Type B pancreatic cell (in vitro differentiated cells): ENCODE results near the gene AP3S1. TPM values are rescaled to one million over a fixed set of nuclear protein-coding genes. Genes with fewer than 3 reads are reported as not detected.

Source experiments
- DNase-seq: peaks from one replicate; pipeline ENCODE4 v3.0.0; 2021; ENCODE audit warnings: mixed read lengths; ENCODE audit not compliant: unreplicated experiment; ENCODE audit errors: extremely low spot score
- H3K27ac Mint-ChIP-seq: 2 replicates; pipeline ENCODE4 v1.8.0; 2021; ENCODE audit warnings: mild to moderate bottlenecking, mixed read lengths
- H3K27me3 Mint-ChIP-seq: 2 replicates; pipeline ENCODE4 v1.8.0; 2021; ENCODE audit warnings: mixed read lengths
- H3K36me3 Mint-ChIP-seq: 2 replicates; pipeline ENCODE4 v1.8.0; 2021; ENCODE audit warnings: mixed read lengths
- H3K4me1 Mint-ChIP-seq: one replicate; pipeline ENCODE4 v1.8.0; 2021; ENCODE audit warnings: mixed read lengths; ENCODE audit not compliant: unreplicated experiment
- H3K4me3 Mint-ChIP-seq: 2 replicates; pipeline ENCODE4 v1.8.0; 2021; ENCODE audit warnings: mild to moderate bottlenecking, mixed read lengths
- H3K9me3 Mint-ChIP-seq: 2 replicates; pipeline ENCODE4 v1.8.0; 2021; ENCODE audit warnings: mixed read lengths
- total RNA-seq: library from RNA; stranded (reverse); gene quantifications from 2 replicates; pipeline ENCODE4 v1.2.1, GENCODE V29; 2021; ENCODE audit warnings: low replicate concordance
- TF ChIP-seq, protein P1 (sequence below): fragments of 200-600 bp; sonication (generic); conservative IDR thresholded peaks from 2 replicates; pipeline ENCODE4 v1.5.0; 2021; ENCODE audit warnings: antibody characterized with exemption, mild to moderate bottlenecking

AP3S1 gene
- total RNA-seq, 1 donor from 2014 or later: 77.5 TPM

DNA sequence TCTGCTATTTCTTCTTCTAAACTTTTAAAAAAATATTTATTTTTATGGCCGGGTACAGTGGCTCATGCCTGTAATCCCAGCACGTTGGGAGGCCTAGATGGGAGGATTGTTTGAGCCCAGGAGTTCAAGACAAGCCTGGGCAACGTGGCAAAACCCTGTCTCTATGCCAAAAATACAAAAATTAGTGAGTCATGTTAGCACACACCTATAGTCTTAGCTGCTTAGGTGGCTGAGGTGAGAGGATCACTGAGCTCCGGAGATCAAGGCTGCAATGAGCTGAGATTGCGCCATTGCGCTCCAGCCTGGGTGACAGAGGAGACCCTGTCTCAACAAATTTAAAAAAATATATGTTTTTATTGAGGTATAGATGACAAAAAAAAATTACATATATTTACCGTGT is 5.6 kb downstream of the AP3S1 start:
- no peak overlapping the region for H3K27ac Mint-ChIP-seq
- TF ChIP-seq, protein P1, sequence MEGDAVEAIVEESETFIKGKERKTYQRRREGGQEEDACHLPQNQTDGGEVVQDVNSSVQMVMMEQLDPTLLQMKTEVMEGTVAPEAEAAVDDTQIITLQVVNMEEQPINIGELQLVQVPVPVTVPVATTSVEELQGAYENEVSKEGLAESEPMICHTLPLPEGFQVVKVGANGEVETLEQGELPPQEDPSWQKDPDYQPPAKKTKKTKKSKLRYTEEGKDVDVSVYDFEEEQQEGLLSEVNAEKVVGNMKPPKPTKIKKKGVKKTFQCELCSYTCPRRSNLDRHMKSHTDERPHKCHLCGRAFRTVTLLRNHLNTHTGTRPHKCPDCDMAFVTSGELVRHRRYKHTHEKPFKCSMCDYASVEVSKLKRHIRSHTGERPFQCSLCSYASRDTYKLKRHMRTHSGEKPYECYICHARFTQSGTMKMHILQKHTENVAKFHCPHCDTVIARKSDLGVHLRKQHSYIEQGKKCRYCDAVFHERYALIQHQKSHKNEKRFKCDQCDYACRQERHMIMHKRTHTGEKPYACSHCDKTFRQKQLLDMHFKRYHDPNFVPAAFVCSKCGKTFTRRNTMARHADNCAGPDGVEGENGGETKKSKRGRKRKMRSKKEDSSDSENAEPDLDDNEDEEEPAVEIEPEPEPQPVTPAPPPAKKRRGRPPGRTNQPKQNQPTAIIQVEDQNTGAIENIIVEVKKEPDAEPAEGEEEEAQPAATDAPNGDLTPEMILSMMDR: no peak
- no peak overlapping the region for H3K4me3 Mint-ChIP-seq
- H3K27me3 Mint-ChIP-seq: no peaks in the 10 kb centered on the region
- H3K36me3 Mint-ChIP-seq: no peaks in the 10 kb centered on the region
- DNase-seq: no peak
- H3K4me1 Mint-ChIP-seq: peaks cover 34% of the 10 kb centered on the region
- H3K9me3 Mint-ChIP-seq: no peaks in the 10 kb centered on the region

DNA sequence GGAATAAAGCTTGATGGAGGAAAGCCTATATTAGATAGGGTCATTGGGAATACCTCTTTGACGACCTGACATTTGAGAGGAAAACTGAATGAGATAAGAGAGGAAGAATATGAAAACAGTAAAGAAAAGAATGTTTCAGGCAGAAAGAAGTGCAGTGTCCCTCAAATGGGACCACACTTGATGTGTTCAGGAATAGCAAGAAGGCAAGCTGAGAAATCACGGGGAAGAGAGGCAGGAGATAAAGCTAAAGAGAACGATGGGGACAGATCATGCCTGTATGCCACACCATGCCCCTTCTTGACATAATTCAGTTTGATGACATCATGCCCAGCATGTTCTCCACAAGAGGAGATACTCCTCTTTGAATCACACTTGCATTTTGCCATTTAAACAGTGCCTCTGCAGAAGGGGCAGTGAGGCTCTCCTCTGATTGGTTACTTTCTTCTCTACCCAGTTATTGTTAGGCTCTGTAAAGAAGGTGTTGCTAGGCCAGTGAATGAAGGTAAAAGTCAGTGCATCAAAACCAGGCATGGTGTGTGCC is 7.6 kb downstream of the AP3S1 start:
- Mint-ChIP-seq H3K4me3 (no peak overlapping the region), H3K27ac (no peak overlapping the region), H3K4me1 (peaks cover 23% of the 10 kb centered on the region), H3K27me3 (no peaks in the 10 kb centered on the region), H3K9me3 (peaks cover 11% of the 10 kb centered on the region), H3K36me3 (peaks cover 11% of the 10 kb centered on the region)
- TF ChIP-seq, protein P1: no peak
- DNase-seq: no peak

DNA sequence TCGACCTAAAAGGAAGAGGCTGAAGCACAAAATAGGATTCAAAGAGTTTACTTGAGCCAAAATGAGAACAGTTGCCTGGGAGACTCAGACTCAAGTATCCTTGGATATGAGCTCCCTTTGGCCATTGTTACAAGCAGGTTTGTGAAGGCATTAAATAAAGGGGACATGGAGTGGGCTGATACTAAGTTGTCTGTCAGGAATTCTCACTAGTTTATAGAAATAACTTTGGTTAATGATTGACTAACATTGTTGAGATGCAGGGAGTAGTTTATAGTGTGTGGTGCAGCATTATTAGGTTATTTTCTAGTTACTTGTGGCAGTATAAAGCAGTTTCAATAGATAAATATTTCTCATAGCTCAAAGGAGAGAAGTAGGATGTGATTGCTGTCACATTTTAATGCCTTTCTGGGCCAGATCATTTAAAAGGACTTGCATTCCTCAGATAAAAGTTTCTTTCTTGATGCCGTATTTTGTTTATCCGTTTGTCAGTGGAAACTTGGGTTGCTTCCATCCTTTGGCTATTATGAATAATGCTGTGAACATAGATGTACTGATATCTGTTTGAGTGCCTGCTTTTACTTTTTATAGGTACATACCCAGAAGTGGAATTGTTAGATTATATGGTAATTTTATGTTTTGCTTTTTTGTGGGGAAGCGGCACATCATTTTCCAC is 9.1 kb downstream of the AP3S1 start:
- peaks cover 15% of the 10 kb centered on the region for H3K4me1 Mint-ChIP-seq
- H3K36me3 Mint-ChIP-seq: peaks cover 15% of the 10 kb centered on the region
- no peak for DNase-seq
- no peaks in the 10 kb centered on the region for H3K27me3 Mint-ChIP-seq
- peak overlapping the region; percentile 6 for H3K4me3 Mint-ChIP-seq
- H3K9me3 Mint-ChIP-seq: peaks cover 11% of the 10 kb centered on the region
- H3K27ac Mint-ChIP-seq: no peak overlapping the region
- TF ChIP-seq, protein P1: no peak

DNA sequence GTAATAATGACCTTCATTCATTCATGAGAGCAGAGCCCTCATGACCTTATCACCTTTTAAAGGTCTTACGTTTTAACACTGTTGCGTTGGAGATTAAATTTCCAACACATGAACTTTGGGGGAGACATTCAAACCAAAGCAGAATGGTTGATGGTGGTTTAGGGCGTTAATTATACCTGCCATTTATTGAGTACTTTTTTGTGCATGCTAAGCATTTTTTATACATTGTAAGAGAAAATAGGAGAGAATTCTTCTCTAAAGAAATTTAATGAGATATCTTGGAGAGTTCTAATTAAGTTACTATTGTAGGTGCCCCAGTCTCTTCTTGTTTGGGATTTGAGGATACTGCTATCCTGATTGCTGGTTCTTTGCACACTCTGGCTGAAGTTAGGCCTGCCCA is 12.4 kb downstream of the AP3S1 start:
- H3K9me3 Mint-ChIP-seq: peaks cover 11% of the 10 kb centered on the region
- no peaks in the 10 kb centered on the region for H3K27me3 Mint-ChIP-seq
- TF ChIP-seq, protein P1: no peak
- no peak for DNase-seq
- H3K4me3 Mint-ChIP-seq: no peak overlapping the region
- H3K36me3 Mint-ChIP-seq: peaks cover 15% of the 10 kb centered on the region
- peaks cover 25% of the 10 kb centered on the region for H3K4me1 Mint-ChIP-seq
- H3K27ac Mint-ChIP-seq: no peak overlapping the region

DNA sequence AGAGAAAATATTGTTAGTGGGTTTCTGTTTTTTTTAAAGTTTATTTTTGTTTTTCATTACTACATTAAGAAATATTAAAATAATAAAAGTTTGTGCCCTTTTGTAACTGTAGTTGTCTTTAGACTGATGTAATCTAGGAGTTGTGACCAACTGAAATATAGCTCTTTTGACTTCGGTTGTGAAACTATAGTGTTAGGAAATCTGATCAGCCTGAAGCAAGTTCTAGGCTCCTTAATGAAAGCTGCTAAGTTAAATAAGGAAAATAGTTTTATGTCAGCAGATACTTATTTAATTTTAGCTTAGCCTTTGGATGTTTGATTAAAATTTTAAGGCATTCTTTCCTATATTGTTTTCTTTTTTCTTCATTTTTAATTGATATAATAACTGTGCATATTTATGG is 14.2 kb downstream of the AP3S1 start:
- Mint-ChIP-seq H3K4me3 (no peak overlapping the region), H3K36me3 (peaks cover 16% of the 10 kb centered on the region), H3K4me1 (peaks cover 16% of the 10 kb centered on the region), H3K27me3 (no peaks in the 10 kb centered on the region), H3K9me3 (peaks cover 11% of the 10 kb centered on the region), H3K27ac (no peak overlapping the region)
- DNase-seq: no peak
- TF ChIP-seq, protein P1: no peak
